ENCODE measurements around the gene COPZ2.
"Not testable (repeated sequence)": the region's sequence is repeated elsewhere in the genome, so short reads cannot be mapped to it uniquely, and the experiment has no call there.

The COPZ2 gene

GRCh38 chr17:47989700-47990099 lies 47.9 kb downstream of the COPZ2 start:
- no peak for TF ChIP-seq EZH2 (IDR thresholded peaks at IDR 0.05; ENCODE audit: borderline replicate concordance, low read length)
- no peaks in the 10 kb centered on the region for H3K9me2 ChIP-seq (ENCODE audit: low read depth, low read length)
- H3K4me2 ChIP-seq (ENCODE audit: low read length), result no peak overlapping the region
- no peak overlapping the region for H3K4me3 ChIP-seq (ENCODE audit: low read depth, low read length, poor library complexity, severe bottlenecking)
- H3K4me1 ChIP-seq (ENCODE audit: insufficient read depth, low read length, severe bottlenecking), result no peaks in the 10 kb centered on the region
- H3K36me3 ChIP-seq (ENCODE audit: insufficient read depth, low read length), result peaks cover 2% of the 10 kb centered on the region; the same call in 1 of the 2 replicates
- no peak overlapping the region for H2AFZ ChIP-seq (ENCODE audit: low read length)
- no peaks in the 10 kb centered on the region for H4K20me1 ChIP-seq (ENCODE audit: insufficient read depth, low read length)
- H3K27ac ChIP-seq (ENCODE audit: low read depth, low read length, poor library complexity, severe bottlenecking), result no peak overlapping the region
- H3K79me2 ChIP-seq (ENCODE audit: insufficient read depth, low read length), result no peaks in the 10 kb centered on the region
- no peak overlapping the region for H3K9ac ChIP-seq (ENCODE audit: low read length)
- no peaks in the 10 kb centered on the region for H3K27me3 ChIP-seq (ENCODE audit: insufficient read depth, low read length)
- no peaks in the 10 kb centered on the region for H3F3A ChIP-seq (ENCODE audit: insufficient read depth, low read length)
- no peaks in the 10 kb centered on the region for H3K9me3 ChIP-seq (ENCODE audit: low read length)

- Histone ChIP-seq H2AFZ (ENCODE audit: low read length) (no peak overlapping the region), H3F3A (ENCODE audit: insufficient read depth, low read length) (no peaks in the 10 kb centered on the region), H3K79me2 (ENCODE audit: insufficient read depth, low read length) (no peaks in the 10 kb centered on the region), H3K27ac (ENCODE audit: low read depth, low read length, poor library complexity, severe bottlenecking) (no peak overlapping the region), H3K9me3 (ENCODE audit: low read length) (no peaks in the 10 kb centered on the region), H3K9me2 (ENCODE audit: low read depth, low read length) (no peaks in the 10 kb centered on the region), H3K36me3 (ENCODE audit: insufficient read depth, low read length) (peaks cover 7% of the 10 kb centered on the region; the same call in 1 of the 2 replicates), H3K4me3 (ENCODE audit: low read depth, low read length, poor library complexity, severe bottlenecking) (no peak overlapping the region), H3K4me1 (ENCODE audit: insufficient read depth, low read length, severe bottlenecking) (no peaks in the 10 kb centered on the region), H3K27me3 (ENCODE audit: insufficient read depth, low read length) (no peaks in the 10 kb centered on the region), H3K9ac (ENCODE audit: low read length) (no peak overlapping the region), H3K4me2 (ENCODE audit: low read length) (no peak overlapping the region), H4K20me1 (ENCODE audit: insufficient read depth, low read length) (no peaks in the 10 kb centered on the region)
- TF ChIP-seq CTCF (IDR thresholded peaks at IDR 0.05; ENCODE audit: low read length) (no peak), EZH2 (IDR thresholded peaks at IDR 0.05; ENCODE audit: borderline replicate concordance, low read length) (no peak)
Measured at GRCh38 chr17:47989159-47989558, 48.4 kb downstream of the COPZ2 start.

- H3K9ac ChIP-seq (ENCODE audit: low read length); H3K4me3 ChIP-seq (ENCODE audit: low read depth, low read length, poor library complexity, severe bottlenecking); H3K27ac ChIP-seq (ENCODE audit: low read depth, low read length, poor library complexity, severe bottlenecking); H3F3A ChIP-seq (ENCODE audit: insufficient read depth, low read length); H3K4me1 ChIP-seq (ENCODE audit: insufficient read depth, low read length, severe bottlenecking); H3K9me2 ChIP-seq (ENCODE audit: low read depth, low read length); H3K9me3 ChIP-seq (ENCODE audit: low read length); H2AFZ ChIP-seq (ENCODE audit: low read length); H3K79me2 ChIP-seq (ENCODE audit: insufficient read depth, low read length); H3K4me2 ChIP-seq (ENCODE audit: low read length); H4K20me1 ChIP-seq (ENCODE audit: insufficient read depth, low read length); H3K27me3 ChIP-seq (ENCODE audit: insufficient read depth, low read length): not testable (repeated sequence)
- peaks cover 13% of the 10 kb centered on the region for H3K36me3 ChIP-seq (ENCODE audit: insufficient read depth, low read length)
Measured at GRCh38 chr17:47988445-47988844, 49.2 kb downstream of the COPZ2 start.

GRCh38 chr17:47987240-47987835 lies 50.3 kb downstream of the COPZ2 start:
- no peaks in the 10 kb centered on the region for H3K79me2 ChIP-seq (ENCODE audit: insufficient read depth, low read length)
- no peaks in the 10 kb centered on the region for H3K9me3 ChIP-seq (ENCODE audit: low read length)
- H2AFZ ChIP-seq (ENCODE audit: low read length), result no peak overlapping the region
- no peaks in the 10 kb centered on the region for H3K9me2 ChIP-seq (ENCODE audit: low read depth, low read length)
- H3F3A ChIP-seq (ENCODE audit: insufficient read depth, low read length), result no peaks in the 10 kb centered on the region
- H3K4me1 ChIP-seq (ENCODE audit: insufficient read depth, low read length, severe bottlenecking), result no peaks in the 10 kb centered on the region
- no peak for TF ChIP-seq CTCF (IDR thresholded peaks at IDR 0.05; ENCODE audit: low read length)
- H3K27me3 ChIP-seq (ENCODE audit: insufficient read depth, low read length), result no peaks in the 10 kb centered on the region
- no peak overlapping the region for H3K27ac ChIP-seq (ENCODE audit: low read depth, low read length, poor library complexity, severe bottlenecking)
- no peaks in the 10 kb centered on the region for H4K20me1 ChIP-seq (ENCODE audit: insufficient read depth, low read length)
- no peak overlapping the region for H3K4me3 ChIP-seq (ENCODE audit: low read depth, low read length, poor library complexity, severe bottlenecking)
- peaks cover 24% of the 10 kb centered on the region for H3K36me3 ChIP-seq (ENCODE audit: insufficient read depth, low read length)
- H3K4me2 ChIP-seq (ENCODE audit: low read length), result no peak overlapping the region
- H3K9ac ChIP-seq (ENCODE audit: low read length), result no peak overlapping the region

Data from OCI-LY1 (cell line).